VCaP (cell line): ENCODE data around the gene TRIP4.
"Not testable (repeated sequence)": the region's sequence is repeated elsewhere in the genome, so short reads cannot be mapped to it uniquely, and the experiment has no call there.

Source experiments
- H3K27ac ChIP-seq: fragments of 450-650 bp; 2 replicates; pipeline ENCODE4 v1.5.1; 2017
- TF ChIP-seq, protein P1 (sequence below): fragments of 450-650 bp; conservative IDR thresholded peaks from 2 replicates; pipeline ENCODE4 v1.5.1; 2017; ENCODE audit warnings: mild to moderate bottlenecking, moderate library complexity

The TRIP4 gene

DNA sequence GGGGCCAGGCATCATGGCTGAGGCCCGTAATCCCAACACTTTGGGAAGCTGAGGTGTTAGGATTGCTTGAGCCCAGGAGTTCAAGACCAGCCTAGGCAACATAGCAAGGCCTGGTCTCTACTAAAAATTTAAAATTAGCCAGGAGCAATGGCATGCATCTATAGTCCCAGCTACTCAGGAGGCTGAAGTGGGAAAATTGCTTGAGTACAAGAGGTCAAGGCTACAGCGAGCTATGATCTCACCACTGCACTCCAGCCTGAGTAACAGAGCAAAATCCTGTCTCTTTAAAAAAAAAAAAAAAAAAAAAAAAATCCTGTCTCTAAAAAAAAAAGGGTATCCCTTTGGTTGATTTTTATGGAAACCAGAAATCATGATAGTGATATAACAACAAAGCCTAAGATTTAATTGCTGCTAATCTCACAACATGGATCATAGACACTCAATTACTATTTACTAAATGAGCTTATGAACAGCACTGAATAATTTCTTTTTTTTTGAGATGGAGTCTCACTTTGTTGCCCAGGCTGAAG, 18.5 kb upstream of the TRIP4 start:
- no peak overlapping the region for H3K27ac ChIP-seq
- TF ChIP-seq, protein P1, sequence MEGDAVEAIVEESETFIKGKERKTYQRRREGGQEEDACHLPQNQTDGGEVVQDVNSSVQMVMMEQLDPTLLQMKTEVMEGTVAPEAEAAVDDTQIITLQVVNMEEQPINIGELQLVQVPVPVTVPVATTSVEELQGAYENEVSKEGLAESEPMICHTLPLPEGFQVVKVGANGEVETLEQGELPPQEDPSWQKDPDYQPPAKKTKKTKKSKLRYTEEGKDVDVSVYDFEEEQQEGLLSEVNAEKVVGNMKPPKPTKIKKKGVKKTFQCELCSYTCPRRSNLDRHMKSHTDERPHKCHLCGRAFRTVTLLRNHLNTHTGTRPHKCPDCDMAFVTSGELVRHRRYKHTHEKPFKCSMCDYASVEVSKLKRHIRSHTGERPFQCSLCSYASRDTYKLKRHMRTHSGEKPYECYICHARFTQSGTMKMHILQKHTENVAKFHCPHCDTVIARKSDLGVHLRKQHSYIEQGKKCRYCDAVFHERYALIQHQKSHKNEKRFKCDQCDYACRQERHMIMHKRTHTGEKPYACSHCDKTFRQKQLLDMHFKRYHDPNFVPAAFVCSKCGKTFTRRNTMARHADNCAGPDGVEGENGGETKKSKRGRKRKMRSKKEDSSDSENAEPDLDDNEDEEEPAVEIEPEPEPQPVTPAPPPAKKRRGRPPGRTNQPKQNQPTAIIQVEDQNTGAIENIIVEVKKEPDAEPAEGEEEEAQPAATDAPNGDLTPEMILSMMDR = no peak

DNA sequence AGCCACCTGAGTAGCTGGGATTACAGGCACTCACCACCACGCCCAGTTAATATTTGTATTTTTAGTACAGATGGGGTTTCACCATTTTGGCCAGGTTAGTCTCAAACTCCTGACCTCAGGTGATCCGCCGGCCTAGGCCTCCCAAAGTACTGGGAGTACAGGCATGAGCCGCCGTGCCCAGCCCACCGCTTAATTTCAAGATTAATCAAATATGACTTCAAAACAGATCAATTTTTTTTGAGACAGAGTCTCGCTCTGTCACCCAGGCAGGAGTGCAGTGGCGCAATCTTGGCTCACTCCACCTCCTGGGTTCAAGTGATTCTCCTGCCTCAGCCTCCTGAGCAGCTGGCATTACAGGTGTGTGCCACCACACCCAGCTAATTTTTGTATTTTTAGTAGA, 16.3 kb upstream of the TRIP4 start:
- not testable (repeated sequence) for H3K27ac ChIP-seq

DNA sequence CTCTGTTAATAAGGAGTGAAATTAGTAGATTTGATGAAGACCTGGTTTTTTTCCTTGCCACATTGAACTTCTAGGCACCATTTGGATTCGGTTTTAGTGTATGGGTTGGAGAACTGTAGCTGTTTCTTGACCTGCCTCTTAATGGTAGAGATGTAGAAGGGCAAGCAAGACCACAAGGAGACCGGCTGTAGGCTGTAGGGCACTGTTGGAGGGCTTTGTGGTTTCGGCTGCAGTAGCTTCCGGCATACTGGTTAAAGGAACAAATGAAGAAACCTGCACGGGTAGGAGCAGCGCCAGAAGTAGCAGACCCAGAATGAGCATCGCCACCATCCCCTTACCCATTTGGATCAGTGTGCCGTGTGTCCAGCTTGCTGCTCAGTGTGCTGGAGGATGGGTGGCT, 14.3 kb upstream of the TRIP4 start:
- TF ChIP-seq, protein P1 = no peak
- H3K27ac ChIP-seq = no peak overlapping the region

DNA sequence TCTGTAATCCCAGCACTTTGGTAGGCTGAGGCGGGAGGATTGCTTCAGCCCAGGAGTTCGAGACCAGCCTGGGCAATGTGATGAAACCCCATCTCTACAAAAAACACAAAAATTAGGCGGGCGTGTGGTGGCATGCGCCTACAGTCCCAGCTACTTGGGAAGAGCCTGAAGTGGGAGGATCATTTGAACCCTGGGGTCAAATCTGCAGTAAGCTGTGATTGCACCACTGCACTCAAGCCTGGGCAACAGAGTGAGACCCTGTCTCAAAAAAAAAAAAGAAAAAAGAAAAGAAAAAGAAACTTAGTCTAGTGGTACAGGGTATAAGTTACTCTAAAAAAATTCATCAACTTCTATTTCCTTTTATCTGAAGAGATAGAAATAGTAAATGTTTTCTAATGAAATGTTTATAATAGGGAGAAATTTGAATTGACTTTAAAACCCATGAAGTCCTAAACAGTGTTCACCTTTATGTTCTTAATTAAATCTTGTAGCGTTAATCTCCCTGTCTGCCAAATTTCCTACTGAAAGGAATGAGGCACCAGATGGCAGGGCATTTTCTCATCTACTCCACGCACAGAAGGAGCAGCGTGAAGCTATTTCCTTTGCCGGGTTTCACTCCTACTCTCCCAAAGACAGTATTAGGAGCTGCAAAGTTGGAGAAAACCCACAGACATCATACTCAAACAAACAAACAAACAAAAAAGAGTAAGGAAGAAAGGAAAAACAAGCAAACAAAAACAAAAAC, 8.2 kb upstream of the TRIP4 start:
- no peak overlapping the region for H3K27ac ChIP-seq
- TF ChIP-seq, protein P1 = no peak

GRCh38 chr15:64380130-64380870, 7.3 kb upstream of the TRIP4 start:
- peak overlapping the region; percentile 58; the same call in 1 of the 2 replicates for H3K27ac ChIP-seq

- H3K27ac ChIP-seq = peak within 1 kb of the TSS; percentile 58; the same call in 1 of the 2 replicates
- TF ChIP-seq, protein P1 = no peak
Measured at GRCh38 chr15:64381000-64381751, 6.5 kb upstream of the TRIP4 start, which contains the start of gene PCLAF. TSS of gene PCLAF (minus strand) at chr15:64381441. CDS start at chr15:64381371, 70 bp downstream.

DNA sequence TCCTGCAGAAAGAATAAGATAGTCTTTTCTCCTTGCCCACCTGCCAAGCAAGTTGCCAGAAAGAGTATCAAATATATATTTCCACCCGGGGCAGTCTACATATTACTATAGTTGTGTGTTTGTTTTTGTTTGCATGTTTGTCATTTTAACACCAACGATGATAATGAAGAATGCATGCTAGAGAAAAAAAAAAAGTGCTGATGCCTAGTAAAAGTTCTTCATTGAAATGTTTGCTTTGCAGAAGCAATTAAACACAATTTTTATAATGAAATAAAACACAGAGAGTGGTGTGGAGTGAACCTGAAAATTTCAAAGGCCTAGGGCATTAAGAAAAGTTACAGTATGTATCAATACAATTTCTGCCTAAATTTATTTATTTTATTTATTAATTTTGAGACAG, 3.9 kb upstream of the TRIP4 start:
- TF ChIP-seq, protein P1 = no peak

DNA sequence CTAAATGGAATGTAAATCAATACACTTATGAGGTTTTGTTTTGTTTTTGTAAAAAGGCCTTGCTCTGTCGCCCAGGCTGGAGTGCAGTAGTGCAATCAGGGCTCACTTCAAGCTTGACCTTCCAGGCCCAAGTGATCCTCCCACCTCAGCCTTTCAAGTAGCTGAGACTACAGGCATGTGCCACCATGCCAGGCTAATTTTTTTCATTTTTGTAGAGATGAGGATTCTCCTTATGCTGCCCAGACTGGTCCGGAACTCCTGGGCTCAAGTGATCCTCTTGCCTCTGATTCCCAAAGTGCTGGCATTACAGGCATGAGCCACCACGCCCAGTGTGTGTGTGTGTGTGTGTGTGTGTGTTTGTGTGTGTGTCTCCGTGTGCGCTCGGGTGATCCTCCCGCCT, 1.3 kb upstream of the TRIP4 start:
- TF ChIP-seq, protein P1 = no peak
- no peak overlapping the region for H3K27ac ChIP-seq

More for the DNA sequence above, 3.9 kb upstream of the TRIP4 start:
- no peak overlapping the region for H3K27ac ChIP-seq
